ENCODE results near the gene DIP2C.

DIP2C gene

DNA sequence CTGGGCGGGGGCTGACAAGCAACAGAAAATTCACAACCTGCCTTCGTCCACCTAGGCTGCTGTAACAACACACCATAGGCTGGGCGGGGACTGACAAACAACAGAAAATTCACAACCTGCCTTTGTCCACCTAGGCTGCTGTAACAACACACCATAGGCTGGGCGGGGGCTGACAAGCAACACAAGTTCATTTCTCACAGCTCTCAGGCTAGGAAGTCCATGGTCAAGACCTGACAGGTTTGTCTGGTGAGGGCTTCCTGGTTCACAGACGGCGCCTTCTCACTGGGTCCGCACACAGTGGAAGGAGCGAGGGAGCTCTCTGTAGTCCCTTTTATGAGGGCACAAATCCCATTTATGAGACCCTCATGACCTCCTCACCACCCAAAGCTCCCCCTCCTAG is 52.2 kb downstream of the DIP2C start:
- H3K14ac ChIP-seq (ENCODE audit: low read length) = no peak overlapping the region
- H2AK5ac ChIP-seq (ENCODE audit: low read length) = no peak overlapping the region
- no peak overlapping the region for H3K27ac ChIP-seq (ENCODE audit: low read depth, low read length)
- no peak overlapping the region for H3K23ac ChIP-seq (ENCODE audit: low read length)
- H3K4me3 ChIP-seq (ENCODE audit: low read depth, low read length) = no peak overlapping the region
- H2BK120ac ChIP-seq (ENCODE audit: insufficient read depth, low read length, poor library complexity) = no peak overlapping the region
- H3K27me3 ChIP-seq (ENCODE audit: insufficient read depth, low read length) = no peaks in the 10 kb centered on the region
- H2AFZ ChIP-seq (ENCODE audit: insufficient read depth, low read length, poor library complexity) = no peak overlapping the region
- no peak overlapping the region for H4K12ac ChIP-seq (ENCODE audit: low read depth, low read length)
- no peaks in the 10 kb centered on the region for H3K79me1 ChIP-seq (ENCODE audit: low read length)
- H3K4ac ChIP-seq (ENCODE audit: low read depth, low read length) = peak overlapping the region; percentile 10
- no peak overlapping the region for H3K9ac ChIP-seq (ENCODE audit: low read length)
- H2BK12ac ChIP-seq (ENCODE audit: low read length) = no peak overlapping the region
- DNase-seq = no peak
- H3K18ac ChIP-seq (ENCODE audit: low read length) = peak overlapping the region; percentile 29
- peaks cover 2% of the 10 kb centered on the region for H3K9me3 ChIP-seq (ENCODE audit: insufficient read depth, low read depth, low read length)
- H3K4me2 ChIP-seq (ENCODE audit: low read length) = no peak overlapping the region
- H3K4me1 ChIP-seq (ENCODE audit: control insufficient read depth in 1 of 2, insufficient read depth in 2 of 2, low read length in 2 of 2) = peaks cover 3 to 7% of the 10 kb centered on the region in 2 experiments
- H2BK5ac ChIP-seq (ENCODE audit: low read depth, low read length, poor library complexity) = no peak overlapping the region
- H4K8ac ChIP-seq (ENCODE audit: low read depth, low read length) = no peak overlapping the region
- no CpG with 5 or more reads among the region's 8 CpGs for WGBS (ENCODE audit: extremely low coverage, insufficient coverage, insufficient read length)
- no peaks in the 10 kb centered on the region for H3K36me3 ChIP-seq (ENCODE audit: control insufficient read depth in 1 of 2, insufficient read depth in 2 of 2, low read length in 2 of 2)
- H4K91ac ChIP-seq (ENCODE audit: low read depth, low read length) = no peak overlapping the region
- peaks cover 3% of the 10 kb centered on the region for H3K79me2 ChIP-seq (ENCODE audit: control insufficient read depth, insufficient read depth, low read length, poor library complexity)

DNA sequence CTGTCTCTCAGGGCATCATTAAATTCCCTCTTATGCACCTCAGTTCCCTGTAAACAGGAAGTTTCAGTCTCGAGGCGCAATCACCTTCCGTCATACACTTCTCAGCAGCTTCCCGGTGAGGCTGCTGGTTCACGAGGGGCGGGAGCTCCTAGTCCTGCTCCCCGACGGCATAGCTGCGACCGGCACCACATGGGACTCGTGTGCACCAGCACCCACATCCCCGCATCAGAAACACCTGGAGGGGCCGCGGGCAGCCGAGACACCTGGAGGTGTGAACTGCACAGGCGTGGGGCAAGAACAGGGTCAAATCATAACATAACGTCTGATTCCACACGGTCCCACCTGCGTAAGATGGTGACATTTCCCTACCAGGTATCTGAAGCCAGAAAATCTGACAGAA is 52.7 kb downstream of the DIP2C start:
- Histone ChIP-seq H3K18ac (ENCODE audit: low read length) (no peak overlapping the region), H3K14ac (ENCODE audit: low read length) (no peak overlapping the region), H3K36me3 (ENCODE audit: control insufficient read depth in 1 of 2, insufficient read depth in 2 of 2, low read length in 2 of 2) (no peaks in the 10 kb centered on the region), H2BK12ac (ENCODE audit: low read length) (no peak overlapping the region), H3K9me3 (ENCODE audit: insufficient read depth, low read depth, low read length) (peaks cover 2% of the 10 kb centered on the region), H4K91ac (ENCODE audit: low read depth, low read length) (no peak overlapping the region), H3K9ac (ENCODE audit: low read length) (no peak overlapping the region), H3K4me2 (ENCODE audit: low read length) (no peak overlapping the region), H3K27ac (ENCODE audit: low read depth, low read length) (no peak overlapping the region), H3K4me1 (ENCODE audit: control insufficient read depth in 1 of 2, insufficient read depth in 2 of 2, low read length in 2 of 2) (peaks cover 3 to 7% of the 10 kb centered on the region in 2 experiments), H3K4me3 (ENCODE audit: low read depth, low read length) (no peak overlapping the region), H3K79me2 (ENCODE audit: control insufficient read depth, insufficient read depth, low read length, poor library complexity) (peaks cover 3% of the 10 kb centered on the region), H2AK5ac (ENCODE audit: low read length) (no peak overlapping the region), H3K79me1 (ENCODE audit: low read length) (no peaks in the 10 kb centered on the region), H4K12ac (ENCODE audit: low read depth, low read length) (no peak overlapping the region), H3K23ac (ENCODE audit: low read length) (no peak overlapping the region), H3K27me3 (ENCODE audit: insufficient read depth, low read length) (no peaks in the 10 kb centered on the region), H4K8ac (ENCODE audit: low read depth, low read length) (no peak overlapping the region), H2AFZ (ENCODE audit: insufficient read depth, low read length, poor library complexity) (no peak overlapping the region), H2BK5ac (ENCODE audit: low read depth, low read length, poor library complexity) (no peak overlapping the region), H2BK120ac (ENCODE audit: insufficient read depth, low read length, poor library complexity) (no peak overlapping the region), H3K4ac (ENCODE audit: low read depth, low read length) (no peak overlapping the region)
- no CpG with 5 or more reads among the region's 19 CpGs for WGBS (ENCODE audit: extremely low coverage, insufficient coverage, insufficient read length)
- peak; percentile 70 to 88 for DNase-seq

DNA sequence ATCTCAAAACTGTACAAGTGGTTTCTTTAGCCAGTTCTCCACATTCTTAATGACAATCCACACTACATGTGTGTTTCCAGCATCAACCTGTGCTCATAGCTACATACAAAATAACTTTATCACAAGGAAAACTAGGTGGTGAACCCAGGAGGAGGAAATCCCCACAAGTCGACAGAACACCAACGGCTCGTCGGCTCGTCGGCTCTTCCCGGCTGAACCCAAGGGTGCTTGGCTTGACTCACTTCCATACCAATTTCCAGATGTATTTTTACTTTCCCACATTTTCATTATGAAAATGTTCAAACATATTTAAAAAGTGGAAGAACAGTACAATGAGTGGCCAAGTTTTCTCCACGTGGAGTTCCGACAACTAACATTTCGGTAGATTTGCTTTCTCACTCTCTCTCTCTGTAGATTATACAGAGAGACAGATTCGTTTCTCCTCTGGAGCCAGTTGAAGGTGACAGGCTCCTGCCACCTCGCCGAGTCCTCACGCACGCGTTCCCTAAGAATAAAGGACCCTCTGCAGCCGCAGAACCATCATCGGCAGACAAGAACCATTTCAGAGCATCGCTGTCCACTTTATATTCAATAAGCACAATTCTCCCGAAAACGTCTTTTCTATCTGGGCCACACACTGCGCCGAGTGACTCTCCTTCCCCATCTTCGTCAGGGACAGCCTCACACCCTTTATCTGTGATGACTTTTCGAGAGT is 53.3 kb downstream of the DIP2C start:
- DNase-seq = no peak
- Histone ChIP-seq H3K23ac (ENCODE audit: low read length) (no peak overlapping the region), H3K27me3 (ENCODE audit: insufficient read depth, low read length) (no peaks in the 10 kb centered on the region), H3K4me2 (ENCODE audit: low read length) (no peak overlapping the region), H3K36me3 (ENCODE audit: control insufficient read depth in 1 of 2, insufficient read depth in 2 of 2, low read length in 2 of 2) (no peaks in the 10 kb centered on the region), H2AFZ (ENCODE audit: insufficient read depth, low read length, poor library complexity) (no peak overlapping the region), H3K4me1 (ENCODE audit: control insufficient read depth in 1 of 2, insufficient read depth in 2 of 2, low read length in 2 of 2) (peaks cover 3 to 7% of the 10 kb centered on the region in 2 experiments), H2AK5ac (ENCODE audit: low read length) (no peak overlapping the region), H2BK120ac (ENCODE audit: insufficient read depth, low read length, poor library complexity) (no peak overlapping the region), H3K9me3 (ENCODE audit: insufficient read depth, low read depth, low read length) (peaks cover 2% of the 10 kb centered on the region), H3K18ac (ENCODE audit: low read length) (no peak overlapping the region), H3K79me1 (ENCODE audit: low read length) (no peaks in the 10 kb centered on the region), H2BK5ac (ENCODE audit: low read depth, low read length, poor library complexity) (no peak overlapping the region), H2BK12ac (ENCODE audit: low read length) (no peak overlapping the region), H3K9ac (ENCODE audit: low read length) (no peak overlapping the region), H4K12ac (ENCODE audit: low read depth, low read length) (no peak overlapping the region), H3K4me3 (ENCODE audit: low read depth, low read length) (no peak overlapping the region), H4K8ac (ENCODE audit: low read depth, low read length) (no peak overlapping the region), H3K79me2 (ENCODE audit: control insufficient read depth, insufficient read depth, low read length, poor library complexity) (peaks cover 3% of the 10 kb centered on the region), H3K27ac (ENCODE audit: low read depth, low read length) (no peak overlapping the region), H4K91ac (ENCODE audit: low read depth, low read length) (no peak overlapping the region), H3K14ac (ENCODE audit: low read length) (no peak overlapping the region), H3K4ac (ENCODE audit: low read depth, low read length) (no peak overlapping the region)
- WGBS (ENCODE audit: extremely low coverage, insufficient coverage, insufficient read length) = no CpG with 5 or more reads among the region's 25 CpGs

DNA sequence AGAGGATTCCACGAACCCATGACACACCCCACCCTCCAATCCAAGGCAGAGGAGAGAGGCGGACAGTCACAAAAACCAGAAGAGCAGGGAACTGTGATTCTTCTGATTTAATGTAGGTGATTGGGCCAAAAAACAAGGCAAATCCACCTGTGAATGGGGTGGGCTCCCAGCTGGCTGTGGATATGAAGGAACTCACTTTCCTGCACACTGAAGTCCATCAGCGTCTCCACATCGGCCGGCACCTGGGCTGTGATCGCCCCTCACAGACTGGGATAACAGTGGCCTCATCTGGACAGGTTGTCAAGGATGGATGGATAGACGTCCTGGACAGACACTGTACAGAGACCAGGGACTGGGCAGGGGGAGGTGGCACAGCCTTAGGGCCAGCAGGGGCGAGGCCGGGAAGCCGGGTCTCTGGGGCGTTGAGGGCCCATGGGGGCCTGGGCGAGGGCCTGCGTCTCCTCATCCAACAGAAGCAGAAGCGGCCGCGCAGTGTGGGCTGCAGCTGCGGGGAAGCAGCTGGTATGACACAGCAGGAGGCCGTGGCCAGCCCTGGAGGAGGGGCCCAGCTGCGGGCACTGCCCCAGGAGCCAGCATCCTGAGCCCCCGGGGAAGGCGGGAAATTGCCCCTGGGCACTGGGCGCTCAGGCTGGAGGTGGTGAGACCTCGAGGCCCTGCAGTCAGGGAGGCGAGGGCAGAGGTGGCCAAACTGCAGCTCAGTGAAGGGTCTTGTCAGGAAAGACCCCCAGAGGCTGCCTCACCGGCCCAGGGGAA is 54.2 kb downstream of the DIP2C start:
- Histone ChIP-seq H2BK12ac (ENCODE audit: low read length) (no peak overlapping the region), H3K18ac (ENCODE audit: low read length) (no peak overlapping the region), H4K8ac (ENCODE audit: low read depth, low read length) (no peak overlapping the region), H4K12ac (ENCODE audit: low read depth, low read length) (no peak overlapping the region), H3K79me1 (ENCODE audit: low read length) (no peaks in the 10 kb centered on the region), H4K91ac (ENCODE audit: low read depth, low read length) (no peak overlapping the region), H3K27ac (ENCODE audit: low read depth, low read length) (no peak overlapping the region), H3K4me1 (ENCODE audit: control insufficient read depth in 1 of 2, insufficient read depth in 2 of 2, low read length in 2 of 2) (peaks cover 3 to 7% of the 10 kb centered on the region in 2 experiments), H2AFZ (ENCODE audit: insufficient read depth, low read length, poor library complexity) (no peak overlapping the region), H2BK120ac (ENCODE audit: insufficient read depth, low read length, poor library complexity) (no peak overlapping the region), H3K14ac (ENCODE audit: low read length) (no peak overlapping the region), H3K4ac (ENCODE audit: low read depth, low read length) (no peak overlapping the region), H3K4me3 (ENCODE audit: low read depth, low read length) (no peak overlapping the region), H3K4me2 (ENCODE audit: low read length) (no peak overlapping the region), H2AK5ac (ENCODE audit: low read length) (no peak overlapping the region), H3K27me3 (ENCODE audit: insufficient read depth, low read length) (no peaks in the 10 kb centered on the region), H3K79me2 (ENCODE audit: control insufficient read depth, insufficient read depth, low read length, poor library complexity) (peaks cover 3% of the 10 kb centered on the region), H3K23ac (ENCODE audit: low read length) (no peak overlapping the region), H3K9ac (ENCODE audit: low read length) (no peak overlapping the region), H3K9me3 (ENCODE audit: insufficient read depth, low read depth, low read length) (peaks cover 2% of the 10 kb centered on the region), H3K36me3 (ENCODE audit: control insufficient read depth in 1 of 2, insufficient read depth in 2 of 2, low read length in 2 of 2) (no peaks in the 10 kb centered on the region), H2BK5ac (ENCODE audit: low read depth, low read length, poor library complexity) (no peak overlapping the region)
- WGBS (ENCODE audit: extremely low coverage, insufficient coverage, insufficient read length) = no CpG with 5 or more reads among the region's 25 CpGs
- peak; percentile 86 to 93 for DNase-seq

Measured in trophoblast cell (in vitro differentiated cells and primary cell).